Activated naive CD8-positive, alpha-beta T cell treated with anti-CD3 and anti-CD28 coated beads, Interleukin-2, amount 50 U/mL, for 24 hours (primary cell): Measurements from ENCODE around the gene SYT14.
"Not testable (repeated sequence)": the region's sequence is repeated elsewhere in the genome, so short reads cannot be mapped to it uniquely, and the experiment has no call there.

ENCODE experiments used
- ATAC-seq: fragments of 150-1000 bp; cut with Tn5 transposase; one replicate; pipeline ENCODE4 v1.10.0; 2021
- DNase-seq: peaks from one replicate; pipeline ENCODE4 v3.0.0; 2021
- H3K27ac Mint-ChIP-seq: one replicate; pipeline ENCODE4 v1.8.0; 2021; ENCODE audit warnings: mild to moderate bottlenecking, mixed read lengths
- H3K27me3 Mint-ChIP-seq: one replicate; pipeline ENCODE4 v1.8.0; 2021; ENCODE audit warnings: mixed read lengths
- H3K36me3 Mint-ChIP-seq: one replicate; pipeline ENCODE4 v1.8.0; 2021; ENCODE audit warnings: low read depth, mixed read lengths
- H3K4me1 Mint-ChIP-seq: one replicate; pipeline ENCODE4 v1.8.0; 2021; ENCODE audit warnings: mixed read lengths
- H3K4me3 Mint-ChIP-seq: one replicate; pipeline ENCODE4 v1.8.0; 2021; ENCODE audit warnings: mild to moderate bottlenecking, moderate library complexity, mixed read lengths
- H3K9me3 Mint-ChIP-seq: one replicate; pipeline ENCODE4 v1.8.0; 2021; ENCODE audit warnings: mixed read lengths

SYT14 gene

DNA sequence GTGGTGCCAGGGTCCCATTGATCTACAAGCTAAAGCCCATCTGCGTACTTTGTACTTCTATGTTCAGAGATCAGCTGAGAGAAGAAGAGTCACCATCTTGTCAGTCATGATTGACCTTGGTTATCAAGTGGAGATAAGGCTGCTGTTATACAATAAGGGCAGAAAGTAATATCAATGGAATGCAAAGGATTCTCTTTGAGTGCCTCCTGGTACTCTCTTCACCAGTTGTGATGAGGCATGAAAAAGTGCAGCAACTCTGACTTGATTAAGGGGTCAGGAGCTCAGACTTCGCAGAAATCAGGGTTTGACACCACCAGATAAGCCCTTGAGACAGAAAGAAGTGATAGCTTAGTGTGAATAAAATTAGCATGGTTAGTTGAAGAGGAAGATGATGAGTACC, 25.7 kb upstream of the SYT14 start:
- no peak overlapping the region for H3K27ac Mint-ChIP-seq
- H3K4me1 Mint-ChIP-seq: no peaks in the 10 kb centered on the region

DNA sequence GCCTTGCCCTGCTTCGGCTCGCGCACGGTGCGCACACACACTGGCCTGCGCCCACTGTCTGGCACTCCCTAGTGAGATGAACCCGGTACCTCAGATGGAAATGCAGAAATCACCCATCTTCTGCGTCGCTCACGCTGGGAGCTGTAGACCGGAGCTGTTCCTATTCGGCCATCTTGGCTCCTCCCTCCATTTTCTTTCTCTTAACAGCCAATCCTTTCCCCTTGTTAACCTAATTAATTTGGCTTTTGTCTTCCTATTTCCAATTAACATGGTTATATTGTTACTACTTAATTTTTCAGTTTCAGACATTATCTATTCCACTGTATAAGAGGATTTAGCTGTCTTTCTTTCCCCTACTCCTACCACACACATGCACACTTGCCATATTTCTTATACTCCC, 18.4 kb upstream of the SYT14 start:
- not testable (repeated sequence) for H3K27me3 Mint-ChIP-seq, H3K27ac Mint-ChIP-seq, DNase-seq, ATAC-seq, H3K4me3 Mint-ChIP-seq, H3K4me1 Mint-ChIP-seq, H3K36me3 Mint-ChIP-seq
- H3K9me3 Mint-ChIP-seq: peaks cover 12% of the 10 kb centered on the region

More for the DNA sequence above, 25.7 kb upstream of the SYT14 start:
- H3K4me3 Mint-ChIP-seq: no peak overlapping the region
- ATAC-seq (no peak), DNase-seq (no peak)
- H3K27me3 Mint-ChIP-seq: no peaks in the 10 kb centered on the region
- H3K9me3 Mint-ChIP-seq: peaks cover 5% of the 10 kb centered on the region
- H3K36me3 Mint-ChIP-seq: no peaks in the 10 kb centered on the region

DNA sequence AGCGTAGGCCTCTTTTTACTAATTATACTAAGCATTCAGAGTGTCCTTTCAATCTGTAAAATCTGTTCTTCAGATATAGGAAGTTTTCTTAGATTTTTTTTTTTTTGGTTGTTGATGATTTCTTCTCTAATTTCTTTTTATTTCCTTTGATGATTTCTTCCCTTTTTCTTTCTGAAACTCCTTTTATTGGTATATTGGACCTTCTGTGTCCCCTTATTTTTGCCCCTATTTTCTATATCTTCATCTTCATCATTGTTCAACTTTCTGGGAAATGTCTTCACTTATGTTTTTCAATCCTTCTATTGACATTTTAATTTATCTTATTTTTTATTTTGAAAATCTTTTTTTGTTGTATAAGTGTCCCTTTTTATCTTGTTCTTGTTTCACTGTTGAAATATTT, 17.2 kb upstream of the SYT14 start:
- H3K9me3 Mint-ChIP-seq: peaks cover 12% of the 10 kb centered on the region
- ATAC-seq: no peak

DNA sequence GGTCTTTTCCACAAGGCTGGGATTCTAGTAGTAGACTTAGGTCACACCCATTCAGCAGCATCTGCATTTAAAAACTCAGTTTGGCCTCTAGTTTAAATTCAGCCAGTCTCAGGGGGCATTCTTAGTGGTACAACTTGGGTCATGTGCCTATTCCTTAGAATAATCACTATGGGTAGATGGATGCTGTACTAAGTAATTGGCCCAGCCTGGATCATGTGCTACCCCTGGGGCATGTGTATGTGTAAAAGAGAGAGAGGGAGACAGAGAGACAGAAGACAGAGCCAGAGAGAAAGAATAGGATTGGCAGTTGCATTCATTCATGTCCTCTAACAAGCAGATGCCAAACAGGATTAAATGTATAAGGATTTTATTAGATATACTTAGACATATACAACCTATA, 13.6 kb upstream of the SYT14 start:
- Mint-ChIP-seq H3K27ac (no peak overlapping the region), H3K4me1 (no peaks in the 10 kb centered on the region), H3K9me3 (peaks cover 12% of the 10 kb centered on the region), H3K27me3 (peaks cover 13% of the 10 kb centered on the region), H3K36me3 (no peaks in the 10 kb centered on the region), H3K4me3 (no peak overlapping the region)
- DNase-seq (no peak), ATAC-seq (no peak)

More for the DNA sequence above, 17.2 kb upstream of the SYT14 start:
- H3K36me3 Mint-ChIP-seq: no peaks in the 10 kb centered on the region
- H3K4me1 Mint-ChIP-seq: no peaks in the 10 kb centered on the region
- peaks cover 6% of the 10 kb centered on the region for H3K27me3 Mint-ChIP-seq
- no peak for DNase-seq
- no peak overlapping the region for H3K4me3 Mint-ChIP-seq
- no peak overlapping the region for H3K27ac Mint-ChIP-seq

DNA sequence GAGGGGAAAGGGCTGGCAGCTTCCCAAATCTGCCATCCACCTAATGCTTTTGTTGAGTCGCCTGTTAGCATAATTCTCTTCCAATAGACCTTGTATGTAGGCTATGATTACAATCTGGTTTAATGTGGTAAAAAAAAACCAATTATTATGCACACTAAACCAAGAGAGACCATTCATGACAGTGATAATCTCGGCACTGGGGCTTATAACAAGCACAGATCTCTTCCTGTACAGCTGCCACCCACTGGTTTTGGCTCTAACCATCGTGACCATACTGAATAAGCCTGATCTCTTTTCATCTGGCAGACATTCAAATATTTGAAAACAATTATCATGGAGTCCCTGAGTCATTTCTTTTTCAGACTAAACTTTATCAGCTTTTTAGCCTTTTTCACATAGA, 12.0 kb upstream of the SYT14 start:
- ATAC-seq: no peak
- Mint-ChIP-seq H3K4me3 (no peak overlapping the region), H3K36me3 (no peaks in the 10 kb centered on the region), H3K27me3 (peaks cover 13% of the 10 kb centered on the region), H3K27ac (no peak overlapping the region), H3K9me3 (peaks cover under 1% of the 10 kb centered on the region), H3K4me1 (no peaks in the 10 kb centered on the region)
- DNase-seq: no peak

DNA sequence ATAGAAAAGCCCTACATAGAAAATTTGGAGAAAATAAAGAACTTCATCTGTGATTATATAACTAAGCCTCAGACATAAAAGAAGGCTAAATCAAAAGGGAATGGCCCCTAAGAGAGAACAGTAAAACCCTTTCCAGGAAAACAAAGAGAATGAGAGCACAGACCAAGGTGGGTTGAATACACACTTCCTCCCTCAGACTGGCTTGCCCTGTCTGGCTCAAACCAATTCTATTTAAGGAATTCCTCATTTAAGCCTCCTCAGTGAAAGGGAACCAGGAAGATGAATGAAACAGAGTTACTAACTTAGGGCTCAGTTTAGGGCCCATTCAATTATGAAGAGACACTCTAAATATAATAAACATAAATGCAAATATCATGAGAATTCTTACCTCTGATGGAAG, 10.6 kb upstream of the SYT14 start:
- H3K9me3 Mint-ChIP-seq: no peaks in the 10 kb centered on the region
- no peak overlapping the region for H3K4me3 Mint-ChIP-seq
- H3K27me3 Mint-ChIP-seq: peaks cover 12% of the 10 kb centered on the region
- H3K27ac Mint-ChIP-seq: no peak overlapping the region
- H3K36me3 Mint-ChIP-seq: no peaks in the 10 kb centered on the region
- DNase-seq (no peak), ATAC-seq (no peak)
- no peaks in the 10 kb centered on the region for H3K4me1 Mint-ChIP-seq

DNA sequence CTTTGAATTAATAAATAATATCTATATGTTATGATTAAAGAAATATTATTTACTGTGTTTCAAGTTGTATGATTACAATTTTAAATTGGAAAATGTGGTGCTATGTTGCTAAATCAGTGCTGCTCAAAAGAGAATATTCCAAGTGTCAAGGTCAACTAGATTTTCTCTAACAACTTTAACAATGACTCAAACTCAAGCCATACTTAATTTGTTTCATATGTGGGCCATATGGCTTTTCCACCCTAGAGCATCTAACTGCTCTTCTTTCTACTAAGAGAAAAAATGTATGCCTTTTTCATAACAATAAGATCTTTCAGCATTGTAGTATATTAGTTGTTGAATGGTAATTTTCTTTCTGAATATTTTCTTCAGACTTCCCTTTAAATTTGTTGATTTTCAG, 8.3 kb upstream of the SYT14 start:
- ATAC-seq (no peak), DNase-seq (no peak)
- H3K27me3 Mint-ChIP-seq: peaks cover 20% of the 10 kb centered on the region
- no peaks in the 10 kb centered on the region for H3K9me3 Mint-ChIP-seq
- no peak overlapping the region for H3K27ac Mint-ChIP-seq
- H3K4me1 Mint-ChIP-seq: no peaks in the 10 kb centered on the region
- no peaks in the 10 kb centered on the region for H3K36me3 Mint-ChIP-seq
- H3K4me3 Mint-ChIP-seq: no peak overlapping the region

DNA sequence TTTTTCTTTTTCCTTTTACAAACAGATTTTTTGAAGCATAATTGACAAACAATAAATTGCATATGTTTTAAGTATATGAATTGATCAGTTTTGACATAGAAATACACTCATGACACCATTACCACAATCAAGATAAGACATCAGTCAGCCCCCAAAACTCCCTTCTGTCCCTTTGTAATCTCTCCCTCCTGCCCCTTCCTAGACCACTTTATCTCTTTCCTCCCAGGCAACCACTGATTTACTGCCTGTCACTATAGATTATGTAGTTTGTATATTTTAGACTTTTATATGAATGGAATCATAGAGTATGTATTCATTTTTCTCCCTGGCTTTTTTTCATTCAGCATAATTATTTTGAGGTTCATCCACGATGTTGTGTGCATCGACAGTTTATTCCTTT, 6.9 kb upstream of the SYT14 start:
- Mint-ChIP-seq H3K36me3 (no peaks in the 10 kb centered on the region), H3K9me3 (no peaks in the 10 kb centered on the region), H3K27ac (no peak overlapping the region), H3K4me1 (no peaks in the 10 kb centered on the region), H3K4me3 (no peak overlapping the region), H3K27me3 (peaks cover 16% of the 10 kb centered on the region)
- no peak for ATAC-seq
- no peak for DNase-seq

DNA sequence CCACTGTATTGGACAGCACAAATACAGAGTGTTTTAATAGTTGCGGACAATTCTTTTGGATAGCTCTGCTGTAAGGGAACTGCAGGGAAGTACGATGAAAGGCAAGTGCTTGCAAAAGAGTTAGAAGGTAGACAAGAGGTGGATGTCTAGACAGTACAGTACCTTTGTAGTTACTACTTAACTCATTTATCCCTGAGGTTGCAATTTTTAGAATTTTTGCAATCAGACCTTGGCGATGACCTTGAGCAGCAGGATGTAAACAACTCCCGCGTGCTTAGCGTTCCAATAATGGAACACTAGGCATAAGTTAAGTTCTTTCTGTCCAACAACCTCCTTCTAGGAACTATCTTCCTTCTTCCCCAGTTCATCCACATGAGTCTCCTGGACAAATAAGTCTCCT, 1.9 kb upstream of the SYT14 start:
- Mint-ChIP-seq H3K4me3 (no peak overlapping the region), H3K9me3 (peaks cover 5% of the 10 kb centered on the region), H3K27me3 (peaks cover 50% of the 10 kb centered on the region), H3K27ac (no peak overlapping the region), H3K36me3 (peaks cover 3% of the 10 kb centered on the region), H3K4me1 (peaks cover 9% of the 10 kb centered on the region)
- ATAC-seq: no peak
- DNase-seq: no peak

DNA sequence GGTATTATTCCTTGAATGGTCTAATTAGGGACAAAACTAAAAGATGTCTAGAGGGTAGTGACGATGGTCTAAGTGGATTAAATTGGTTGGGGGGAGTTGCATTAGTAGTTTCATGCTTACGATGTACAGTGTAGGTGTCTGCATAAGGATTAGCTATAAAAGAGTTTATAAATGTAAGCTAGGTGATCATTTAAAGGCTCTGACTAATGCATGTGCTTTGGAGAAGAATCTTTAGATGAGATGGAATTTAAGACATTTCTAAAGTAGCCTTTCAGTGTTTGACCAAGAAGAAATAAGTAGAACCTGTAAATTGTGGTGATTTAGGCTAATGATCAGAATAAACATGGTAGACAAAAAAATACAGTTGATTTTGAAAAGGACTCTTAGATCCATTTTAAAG, 7.4 kb downstream of the SYT14 start:
- no peaks in the 10 kb centered on the region for H3K4me1 Mint-ChIP-seq
- no peak overlapping the region for H3K27ac Mint-ChIP-seq
- H3K36me3 Mint-ChIP-seq: no peaks in the 10 kb centered on the region
- peaks cover 19% of the 10 kb centered on the region for H3K27me3 Mint-ChIP-seq
- no peaks in the 10 kb centered on the region for H3K9me3 Mint-ChIP-seq
- DNase-seq: no peak
- ATAC-seq: no peak
- no peak overlapping the region for H3K4me3 Mint-ChIP-seq

DNA sequence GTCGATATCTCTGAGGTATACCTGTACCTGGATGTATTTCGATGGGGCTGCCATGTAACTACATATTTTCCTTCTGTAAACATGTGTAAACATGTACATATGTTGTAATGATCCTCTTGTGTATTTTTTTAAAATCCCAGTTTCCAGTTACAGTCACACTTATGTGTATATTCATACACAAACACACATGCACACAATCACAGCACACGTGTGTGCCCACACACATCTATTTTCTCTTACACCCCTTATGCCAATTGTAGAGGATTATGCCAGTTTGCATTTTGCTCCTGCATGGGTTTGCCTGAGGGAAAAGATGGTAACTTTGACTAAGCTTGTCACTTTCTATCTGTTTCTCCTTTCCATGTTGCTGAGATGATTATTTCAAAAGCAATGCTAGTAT, 10.1 kb downstream of the SYT14 start:
- no peak for ATAC-seq
- Mint-ChIP-seq H3K9me3 (no peaks in the 10 kb centered on the region), H3K4me3 (no peak overlapping the region), H3K36me3 (no peaks in the 10 kb centered on the region), H3K27ac (no peak overlapping the region), H3K27me3 (peaks cover 13% of the 10 kb centered on the region), H3K4me1 (no peaks in the 10 kb centered on the region)
- DNase-seq: no peak

DNA sequence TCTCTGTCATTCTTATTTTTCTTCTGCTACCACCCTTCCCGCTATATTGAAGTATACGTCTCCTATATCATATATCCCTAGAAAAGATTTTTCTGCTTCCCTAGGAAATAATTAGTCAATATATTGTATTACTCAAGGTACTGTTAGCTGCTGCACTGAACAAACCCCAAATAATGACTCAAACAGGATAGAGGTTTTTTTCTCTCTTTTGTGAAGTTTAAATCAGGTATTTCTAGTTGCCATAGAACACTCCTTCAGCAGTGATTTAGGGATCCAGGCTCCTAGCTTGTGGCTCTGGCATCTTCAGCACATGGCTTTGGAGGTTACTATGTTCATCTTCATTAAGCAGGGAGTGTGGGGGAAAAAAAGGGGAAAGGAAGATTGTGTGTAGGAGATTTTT, 18.1 kb downstream of the SYT14 start:
- H3K27me3 Mint-ChIP-seq: peaks cover 12% of the 10 kb centered on the region

DNA sequence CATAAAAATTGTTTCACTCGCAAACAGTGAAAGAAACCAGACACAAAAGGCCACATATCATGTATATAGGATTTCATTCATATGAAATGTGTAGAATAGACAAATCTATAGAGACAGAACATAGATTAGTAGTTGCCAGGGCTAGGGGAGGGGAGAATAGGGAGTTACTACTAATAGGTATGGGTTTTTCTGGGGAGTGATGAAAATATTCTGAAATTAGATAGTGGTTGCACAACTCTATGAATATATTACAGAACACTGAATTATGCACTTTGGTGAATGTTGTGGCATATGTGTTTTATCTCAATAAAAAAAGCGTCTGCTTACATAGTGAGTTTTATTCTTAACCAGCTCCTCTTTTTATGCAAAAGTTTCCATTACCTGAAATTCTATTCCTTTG, 21.6 kb downstream of the SYT14 start:
- peaks cover 6% of the 10 kb centered on the region for H3K27me3 Mint-ChIP-seq
- H3K4me1 Mint-ChIP-seq: no peaks in the 10 kb centered on the region
- ATAC-seq (no peak), DNase-seq (no peak)
- no peak overlapping the region for H3K4me3 Mint-ChIP-seq
- no peak overlapping the region for H3K27ac Mint-ChIP-seq
- H3K36me3 Mint-ChIP-seq: no peaks in the 10 kb centered on the region
- H3K9me3 Mint-ChIP-seq: no peaks in the 10 kb centered on the region

More for the DNA sequence above, 18.1 kb downstream of the SYT14 start:
- Mint-ChIP-seq H3K4me1 (no peaks in the 10 kb centered on the region), H3K4me3 (no peak overlapping the region), H3K36me3 (no peaks in the 10 kb centered on the region), H3K9me3 (no peaks in the 10 kb centered on the region), H3K27ac (no peak overlapping the region)
- no peak for ATAC-seq
- no peak for DNase-seq

DNA sequence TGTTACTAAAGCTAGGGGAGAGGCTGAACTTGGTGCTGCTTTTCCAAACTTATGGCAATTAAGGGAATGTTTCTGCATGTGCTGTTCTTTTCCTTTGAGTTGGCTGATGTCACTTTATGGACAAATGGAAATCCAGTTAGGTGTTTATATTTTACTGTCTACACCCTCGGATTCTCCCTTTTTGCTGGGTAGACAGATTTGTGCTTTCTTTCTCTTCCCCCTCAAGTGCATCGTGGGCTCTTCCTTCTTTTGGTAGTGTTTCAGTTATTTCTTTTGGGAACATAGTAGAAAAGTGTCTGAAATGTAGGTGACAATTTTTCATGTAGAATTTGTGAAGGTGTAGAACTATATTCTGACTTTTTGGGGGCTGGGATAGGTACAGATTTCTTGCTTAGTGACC, 22.9 kb downstream of the SYT14 start:
- Mint-ChIP-seq H3K4me3 (no peak overlapping the region), H3K4me1 (no peaks in the 10 kb centered on the region), H3K36me3 (no peaks in the 10 kb centered on the region), H3K9me3 (no peaks in the 10 kb centered on the region), H3K27ac (no peak overlapping the region), H3K27me3 (peaks cover 6% of the 10 kb centered on the region)
- ATAC-seq: no peak
- no peak for DNase-seq

DNA sequence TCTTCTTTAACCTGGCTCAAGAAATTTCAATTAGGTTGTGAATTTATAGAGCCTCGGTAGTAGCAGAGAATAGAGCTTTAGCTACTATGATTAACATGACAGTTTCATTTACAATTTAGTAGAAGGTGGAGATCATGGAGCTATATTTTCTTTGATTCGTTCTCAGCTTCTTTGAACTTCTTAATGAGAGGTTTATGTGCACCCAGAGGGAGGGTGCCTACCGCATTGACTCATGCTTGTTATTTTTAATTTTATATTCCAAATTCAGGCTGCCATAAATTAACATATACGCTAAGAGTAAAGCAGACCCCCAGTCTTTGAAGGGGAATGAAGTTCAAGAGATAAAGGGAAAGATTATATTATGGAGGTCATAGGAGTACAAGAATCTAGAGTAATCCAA, 24.4 kb downstream of the SYT14 start:
- no peak for DNase-seq
- no peaks in the 10 kb centered on the region for H3K4me1 Mint-ChIP-seq
- no peak overlapping the region for H3K27ac Mint-ChIP-seq
- no peaks in the 10 kb centered on the region for H3K36me3 Mint-ChIP-seq
- no peak overlapping the region for H3K4me3 Mint-ChIP-seq
- no peak for ATAC-seq
- peaks cover 4% of the 10 kb centered on the region for H3K27me3 Mint-ChIP-seq
- H3K9me3 Mint-ChIP-seq: no peaks in the 10 kb centered on the region

DNA sequence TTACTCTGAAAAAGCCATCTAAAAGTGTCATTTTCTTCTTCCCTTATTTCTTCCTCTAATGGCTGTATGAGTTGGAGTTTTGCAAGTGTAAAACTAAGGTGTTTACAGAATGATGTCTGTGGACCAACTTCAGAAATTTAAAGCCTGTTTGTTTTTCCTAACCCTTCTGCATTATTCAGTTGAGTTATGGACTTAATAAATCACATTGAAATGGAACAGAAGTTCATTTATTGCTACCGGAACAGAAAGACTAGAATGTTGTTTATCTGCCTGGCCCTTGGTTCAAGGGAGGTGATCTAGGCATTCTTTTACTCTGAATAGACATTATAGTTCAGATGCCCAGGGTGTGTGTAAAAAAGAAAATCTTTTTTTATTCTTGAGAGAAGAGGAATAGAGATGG, 24.8 kb downstream of the SYT14 start:
- Mint-ChIP-seq H3K27me3 (peaks cover 4% of the 10 kb centered on the region), H3K4me3 (no peak overlapping the region), H3K4me1 (no peaks in the 10 kb centered on the region), H3K27ac (no peak overlapping the region), H3K36me3 (no peaks in the 10 kb centered on the region), H3K9me3 (no peaks in the 10 kb centered on the region)
- no peak for DNase-seq
- no peak for ATAC-seq
